ENCODE measurements around the gene PRRT3.
"Not testable (repeated sequence)": the region's sequence is repeated elsewhere in the genome, so short reads cannot be mapped to it uniquely, and the experiment has no call there.

Gene PRRT3

DNA sequence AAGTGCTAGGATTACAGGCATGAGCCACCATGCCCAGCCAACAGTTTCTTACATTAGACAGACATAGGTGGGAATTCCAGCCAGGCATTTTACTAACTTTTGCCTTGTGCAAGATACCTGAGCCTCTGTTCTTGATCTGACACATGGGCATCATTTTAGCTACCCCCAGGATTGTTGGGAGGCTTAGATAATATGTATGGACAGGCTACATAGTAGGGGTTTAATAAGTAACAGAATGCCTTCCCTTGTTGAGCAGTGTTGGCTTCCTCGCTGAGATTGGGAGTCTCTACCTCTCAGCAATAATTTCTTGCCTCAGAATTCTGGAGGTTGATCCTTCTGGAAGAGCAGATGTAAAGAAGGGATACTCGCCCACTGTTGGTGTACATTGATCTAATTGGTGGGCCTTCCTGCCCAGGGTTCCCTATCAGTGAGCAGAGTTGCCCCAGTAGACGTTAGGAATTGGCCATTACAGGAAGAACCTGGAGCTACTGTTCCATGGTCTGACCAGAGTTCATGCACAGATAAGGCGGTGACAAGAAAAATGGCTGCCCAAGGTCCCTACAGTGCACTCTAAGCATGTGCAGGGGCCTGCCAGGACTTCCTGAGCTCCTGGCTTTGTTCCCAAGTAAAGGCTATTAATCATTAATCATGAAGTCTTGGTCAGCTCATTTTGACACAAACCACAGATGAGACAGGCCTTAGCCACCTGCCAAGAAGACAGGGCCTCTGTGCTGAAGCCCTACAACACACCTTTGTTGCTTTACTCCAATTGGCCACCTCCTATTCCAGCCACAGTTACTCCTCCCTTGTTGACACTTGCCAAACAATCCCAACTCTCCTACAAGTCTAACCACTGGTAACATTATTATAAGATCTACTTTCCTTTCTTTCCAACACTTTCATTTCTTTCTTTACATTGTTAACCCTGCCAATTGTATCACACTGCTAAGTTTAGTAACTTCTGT, 54.5 kb downstream of the PRRT3 start:
- DNase-seq = no peak

DNA sequence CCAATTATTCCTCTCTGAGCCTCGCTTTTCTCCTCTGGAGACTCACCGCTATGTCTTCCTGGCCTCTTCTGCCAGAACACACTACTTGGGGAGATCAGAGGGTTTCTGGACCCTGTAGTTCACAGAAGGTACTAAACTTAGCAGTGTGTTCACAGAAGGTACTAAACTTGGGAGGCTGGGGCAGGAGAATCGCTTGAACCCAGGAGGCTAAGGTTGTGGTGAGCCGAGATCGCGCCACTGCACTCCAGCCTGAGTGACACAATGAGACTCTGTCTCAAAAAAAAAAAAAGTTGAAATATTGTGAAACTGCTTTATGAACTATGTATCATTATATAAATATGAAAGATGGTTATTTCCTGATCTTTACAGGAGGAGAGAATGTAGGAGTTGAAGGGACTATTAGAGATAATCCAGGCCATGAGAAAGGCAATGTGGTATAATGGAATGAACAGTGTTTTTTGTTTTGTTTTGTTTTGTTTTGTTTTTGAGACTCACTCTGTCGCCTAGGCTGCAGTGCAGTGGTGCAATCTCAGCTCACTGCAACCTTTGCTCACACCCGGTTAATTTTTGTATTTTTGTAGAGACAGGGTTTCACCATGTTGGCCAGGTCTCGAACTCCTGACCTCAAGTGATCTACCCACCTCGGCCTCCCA, 55.3 kb downstream of the PRRT3 start:
- not testable (repeated sequence) for DNase-seq

DNA sequence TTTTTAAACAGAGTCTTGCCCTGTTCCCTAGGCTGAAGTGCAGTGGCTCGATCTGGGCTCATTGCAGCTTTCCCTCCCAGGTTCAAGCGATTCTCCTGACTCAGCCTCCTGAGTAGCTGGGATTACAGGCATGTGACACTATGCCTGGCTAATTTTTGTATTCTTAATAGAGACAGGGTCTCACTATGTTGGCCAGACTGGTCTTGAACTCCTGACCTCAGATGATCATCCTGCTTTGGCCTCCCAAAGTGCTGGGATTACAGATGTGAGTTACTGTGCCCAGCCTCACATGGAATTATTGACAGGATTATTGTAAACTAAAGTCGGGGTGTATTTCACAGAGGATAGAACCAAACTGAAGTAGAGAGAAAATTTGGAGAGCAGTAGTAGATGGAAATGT, 56.5 kb downstream of the PRRT3 start:
- not testable (repeated sequence) for DNase-seq

Data from NCI-H345 (cell line).